Esophagus squamous epithelium (tissue), 4 donors: ENCODE measurements around the gene SYT6.

Source experiments
- CTCF ChIP-seq, 6 experiments: fragments of 450-650 bp in 4 of 6; fragments of 200-600 bp in 2 of 6; sonication (generic) in 2 of 6; IDR thresholded peaks; one replicate each; pipeline ENCODE4 v1.5.1; 2016 to 2019; ENCODE audit warnings: antibody characterized with exemption in 6 of 6, mild to moderate bottlenecking in 4 of 6, moderate library complexity in 4 of 6
- POLR2A ChIP-seq, 4 donors: fragments of 450-650 bp; IDR thresholded peaks; one replicate each; pipeline ENCODE4 v1.6.1; 2017; ENCODE audit warnings: antibody characterized with exemption in 4 of 4, mild to moderate bottlenecking in 4 of 4, moderate library complexity in 3 of 4

- TF ChIP-seq POLR2A (IDR thresholded peaks at IDR 0.05) (no peak), CTCF (IDR thresholded peaks at IDR 0.05) (no peak)
Measured at GRCh38 chr1:114159941-114160340, 6.3 kb upstream of the SYT6 start.
